Measurements from ENCODE around the gene SPANXN3. TPM values are rescaled to one million over a fixed set of nuclear protein-coding genes. Genes with fewer than 3 reads are reported as not detected.

Gene SPANXN3
- total RNA-seq, 1 experiment from 2014 or later = not detected

DNA sequence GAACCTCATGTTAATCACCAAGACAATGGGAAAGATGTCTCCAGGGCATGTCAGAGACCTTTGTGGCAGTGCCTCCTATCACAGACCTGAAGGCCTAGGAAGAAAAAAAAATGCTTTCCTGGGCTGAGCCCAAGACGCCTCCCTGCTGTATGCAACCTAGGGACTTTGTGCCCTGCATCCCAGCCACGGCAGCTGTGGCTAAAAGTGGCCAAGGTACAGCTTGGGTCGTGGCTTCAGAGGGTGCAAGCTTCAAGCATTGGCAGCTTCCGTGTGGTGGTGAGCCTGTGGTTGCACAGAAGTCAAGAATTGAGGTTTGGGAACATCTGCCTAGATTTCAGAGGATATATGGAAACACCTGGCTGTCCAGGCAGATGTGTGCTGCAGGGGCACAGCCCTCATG lies 40.5 kb downstream of the SPANXN3 start:
- H3K36me3 Mint-ChIP-seq (ENCODE audit: insufficient read depth, unreplicated experiment) = no peaks in the 10 kb centered on the region

GRCh38 chrX:143472347-143472938 lies 44.8 kb downstream of the SPANXN3 start:
- DNase-seq (ENCODE audit: unreplicated experiment) = no peak
- Mint-ChIP-seq H3K36me3 (ENCODE audit: insufficient read depth, unreplicated experiment) (no peaks in the 10 kb centered on the region), H3K27ac (ENCODE audit: low read depth, unreplicated experiment) (no peak overlapping the region), H3K4me1 (ENCODE audit: insufficient read depth, unreplicated experiment) (peaks cover 7% of the 10 kb centered on the region), H3K27me3 (ENCODE audit: insufficient read depth, unreplicated experiment) (no peaks in the 10 kb centered on the region), H3K4me3 (ENCODE audit: unreplicated experiment) (no peak overlapping the region), H3K9me3 (ENCODE audit: unreplicated experiment) (peaks cover 14% of the 10 kb centered on the region)
- TF ChIP-seq CTCF (IDR thresholded peaks at IDR 0.05; ENCODE audit: unreplicated experiment) = no peak
- no TSS peak for BruUV-seq (replicated peaks)
- ChIA-PET POLR2A (interaction anchor here (0.5 to 0.8 kb wide), 2 partner anchors 16 to 69 kb away, joined by 3 to 5 read pairs; no protein-coding TSS in a partner anchor), CTCF (no interaction called here)
- intact Hi-C loops (cut with micrococcal nuclease) = no loop called here

More for the DNA sequence above, 40.5 kb downstream of the SPANXN3 start:
- H3K27ac Mint-ChIP-seq (ENCODE audit: low read depth, unreplicated experiment) = no peak overlapping the region
- ChIA-PET POLR2A (no interaction called here), CTCF (no interaction called here)
- DNase-seq (ENCODE audit: unreplicated experiment) = no peak
- H3K4me1 Mint-ChIP-seq (ENCODE audit: insufficient read depth, unreplicated experiment) = peaks cover 7% of the 10 kb centered on the region
- H3K9me3 Mint-ChIP-seq (ENCODE audit: unreplicated experiment) = peaks cover 6% of the 10 kb centered on the region
- no TSS peak for BruUV-seq (replicated peaks)
- intact Hi-C loops (cut with micrococcal nuclease) = no loop called here
- H3K27me3 Mint-ChIP-seq (ENCODE audit: insufficient read depth, unreplicated experiment) = no peaks in the 10 kb centered on the region
- TF ChIP-seq CTCF (IDR thresholded peaks at IDR 0.05; ENCODE audit: unreplicated experiment) = no peak
- H3K4me3 Mint-ChIP-seq (ENCODE audit: unreplicated experiment) = no peak overlapping the region

- intact Hi-C loops (cut with micrococcal nuclease) = no loop called here
- peaks cover 7% of the 10 kb centered on the region for H3K9me3 Mint-ChIP-seq (ENCODE audit: unreplicated experiment)
- H3K27me3 Mint-ChIP-seq (ENCODE audit: insufficient read depth, unreplicated experiment) = no peaks in the 10 kb centered on the region
- POLR2A ChIA-PET = no interaction called here
- no peak for TF ChIP-seq CTCF (IDR thresholded peaks at IDR 0.05; ENCODE audit: unreplicated experiment)
- H3K4me3 Mint-ChIP-seq (ENCODE audit: unreplicated experiment) = no peak overlapping the region
- no peaks in the 10 kb centered on the region for H3K4me1 Mint-ChIP-seq (ENCODE audit: insufficient read depth, unreplicated experiment)
- BruUV-seq (replicated peaks) = no TSS peak
- H3K36me3 Mint-ChIP-seq (ENCODE audit: insufficient read depth, unreplicated experiment) = no peaks in the 10 kb centered on the region
- CTCF ChIA-PET = no interaction called here
- H3K27ac Mint-ChIP-seq (ENCODE audit: low read depth, unreplicated experiment) = no peak overlapping the region
- no peak for DNase-seq (ENCODE audit: unreplicated experiment)
Measured at GRCh38 chrX:143466130-143466529, 51.1 kb downstream of the SPANXN3 start.

GRCh38 chrX:143462696-143463095 lies 54.6 kb downstream of the SPANXN3 start:
- POLR2A ChIA-PET = no interaction called here
- H3K4me3 Mint-ChIP-seq (ENCODE audit: unreplicated experiment) = no peak overlapping the region
- H3K4me1 Mint-ChIP-seq (ENCODE audit: insufficient read depth, unreplicated experiment) = no peaks in the 10 kb centered on the region
- no TSS peak for BruUV-seq (replicated peaks)
- no peaks in the 10 kb centered on the region for H3K27me3 Mint-ChIP-seq (ENCODE audit: insufficient read depth, unreplicated experiment)
- DNase-seq (ENCODE audit: unreplicated experiment) = no peak
- intact Hi-C loops (cut with micrococcal nuclease) = no loop called here
- H3K27ac Mint-ChIP-seq (ENCODE audit: low read depth, unreplicated experiment) = no peak overlapping the region
- CTCF ChIA-PET = no interaction called here
- no peak for TF ChIP-seq CTCF (IDR thresholded peaks at IDR 0.05; ENCODE audit: unreplicated experiment)
- H3K9me3 Mint-ChIP-seq (ENCODE audit: unreplicated experiment) = no peaks in the 10 kb centered on the region
- H3K36me3 Mint-ChIP-seq (ENCODE audit: insufficient read depth, unreplicated experiment) = no peaks in the 10 kb centered on the region

Data from MCF 10A (cell line).